Sigmoid colon (tissue), 4 donors: ENCODE data around the gene ZBTB7C.

Source experiments
- CTCF ChIP-seq, 4 experiments: fragments of 450-650 bp in 3 of 4; fragments of 200-600 bp in 1 of 4; IDR thresholded peaks; one replicate each; pipeline ENCODE4 v1.5.1; 2016 to 2019; ENCODE audit warnings: antibody characterized with exemption in 4 of 4, mild to moderate bottlenecking in 3 of 4, moderate library complexity in 2 of 4
- EP300 ChIP-seq, 4 donors: sonication (generic); formaldehyde crosslinking; IDR thresholded peaks; one replicate each; pipeline ENCODE4 v1.6.1; 2017; ENCODE audit warnings: antibody characterized with exemption in 4 of 4
- POLR2A ChIP-seq, 2 donors: fragments of 450-650 bp; IDR thresholded peaks; one replicate each; pipeline ENCODE4 v1.6.1; 2016; ENCODE audit warnings: antibody characterized with exemption in 2 of 2, mild to moderate bottlenecking in 2 of 2, moderate library complexity in 2 of 2
- POLR2AphosphoS5 ChIP-seq, 4 donors: sonication (generic); formaldehyde crosslinking; IDR thresholded peaks; one replicate each; pipeline ENCODE4 v1.6.1; 2017; ENCODE audit warnings: antibody characterized with exemption in 4 of 4

GRCh38 chr18:48213791-48214190 lies 195.4 kb downstream of the ZBTB7C start:
- TF ChIP-seq CTCF (IDR thresholded peaks at IDR 0.05): no peak
- no peak for TF ChIP-seq POLR2AphosphoS5 (IDR thresholded peaks at IDR 0.05)
- TF ChIP-seq POLR2A (IDR thresholded peaks at IDR 0.05): no peak
- TF ChIP-seq EP300 (IDR thresholded peaks at IDR 0.05): no peak
